ENCODE results near the gene SDK1. TPM values are rescaled to one million over a fixed set of nuclear protein-coding genes. Genes with fewer than 3 reads are reported as not detected.

SDK1 gene
- total RNA-seq, 2 donors from 2014 or later: 19.8 to 32.4 TPM

DNA sequence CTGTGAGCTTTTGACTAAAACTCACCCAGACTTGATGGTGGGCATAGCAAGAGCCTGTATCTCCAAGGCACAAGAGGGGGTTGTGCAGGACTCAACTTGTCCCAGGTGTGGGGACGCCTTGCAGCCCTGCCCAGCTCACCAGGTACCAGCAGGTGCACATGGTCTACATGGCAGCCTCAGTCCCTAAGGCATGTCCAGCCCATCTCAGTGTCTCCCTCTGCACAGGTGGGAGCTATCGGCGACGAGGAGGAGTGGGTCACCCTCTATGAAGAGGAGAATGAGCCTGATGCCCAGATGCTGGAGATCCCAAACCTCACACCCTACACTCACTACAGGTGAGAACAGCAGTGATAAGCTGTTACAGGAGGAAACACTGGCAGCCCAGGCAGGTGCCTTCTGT is 809.4 kb downstream of the SDK1 start:
- Histone ChIP-seq H3K27me3 (no peaks in the 10 kb centered on the region), H3K4me1 (no peaks in the 10 kb centered on the region), H3K27ac (no peak overlapping the region), H3K9me3 (no peaks in the 10 kb centered on the region), H3K36me3 (replicated peaks in 1 of 2; ENCODE audit: insufficient read depth in 1 of 2, low read depth in 2 of 2) (peaks cover 0 to 3% of the 10 kb centered on the region in 2 donors), H3K4me3 (no peak overlapping the region)
- no peak for TF ChIP-seq POLR2A (IDR thresholded peaks at IDR 0.05)
- TF ChIP-seq, protein P1, sequence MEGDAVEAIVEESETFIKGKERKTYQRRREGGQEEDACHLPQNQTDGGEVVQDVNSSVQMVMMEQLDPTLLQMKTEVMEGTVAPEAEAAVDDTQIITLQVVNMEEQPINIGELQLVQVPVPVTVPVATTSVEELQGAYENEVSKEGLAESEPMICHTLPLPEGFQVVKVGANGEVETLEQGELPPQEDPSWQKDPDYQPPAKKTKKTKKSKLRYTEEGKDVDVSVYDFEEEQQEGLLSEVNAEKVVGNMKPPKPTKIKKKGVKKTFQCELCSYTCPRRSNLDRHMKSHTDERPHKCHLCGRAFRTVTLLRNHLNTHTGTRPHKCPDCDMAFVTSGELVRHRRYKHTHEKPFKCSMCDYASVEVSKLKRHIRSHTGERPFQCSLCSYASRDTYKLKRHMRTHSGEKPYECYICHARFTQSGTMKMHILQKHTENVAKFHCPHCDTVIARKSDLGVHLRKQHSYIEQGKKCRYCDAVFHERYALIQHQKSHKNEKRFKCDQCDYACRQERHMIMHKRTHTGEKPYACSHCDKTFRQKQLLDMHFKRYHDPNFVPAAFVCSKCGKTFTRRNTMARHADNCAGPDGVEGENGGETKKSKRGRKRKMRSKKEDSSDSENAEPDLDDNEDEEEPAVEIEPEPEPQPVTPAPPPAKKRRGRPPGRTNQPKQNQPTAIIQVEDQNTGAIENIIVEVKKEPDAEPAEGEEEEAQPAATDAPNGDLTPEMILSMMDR (IDR thresholded peaks at IDR 0.05): no peak
- intact Hi-C loops (cut with DNase I): no loop called here
- ATAC-seq: no peak
- 91 to 94% methylated on average over 4 of the region's 4 CpGs for WGBS, 2 donors
- DNase-seq: no peak

DNA sequence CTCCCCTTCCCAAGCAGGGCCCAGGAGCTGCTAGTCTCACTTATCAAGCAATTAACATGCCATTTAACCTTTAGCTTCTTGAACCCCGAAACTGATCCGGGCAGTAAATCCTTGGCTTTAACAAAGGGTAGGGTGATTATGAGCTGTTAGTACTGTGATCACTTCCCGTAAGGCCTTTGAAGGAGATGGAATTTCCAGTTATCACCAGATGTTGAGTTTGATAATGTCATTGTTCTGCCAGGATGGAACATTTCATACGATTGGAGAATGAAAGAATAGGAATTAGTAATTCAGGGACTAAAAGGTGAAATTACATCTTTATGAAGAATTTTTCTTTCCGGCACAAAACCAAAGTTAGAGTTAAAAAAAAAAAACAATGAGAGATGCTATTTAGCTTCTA is 810.1 kb downstream of the SDK1 start:
- intact Hi-C loops (cut with DNase I): no loop called here
- Histone ChIP-seq H3K27me3 (no peaks in the 10 kb centered on the region), H3K4me1 (no peaks in the 10 kb centered on the region), H3K9me3 (no peaks in the 10 kb centered on the region), H3K27ac (no peak overlapping the region), H3K36me3 (replicated peaks in 1 of 2; ENCODE audit: insufficient read depth in 1 of 2, low read depth in 2 of 2) (peaks cover 0 to 3% of the 10 kb centered on the region in 2 donors), H3K4me3 (no peak overlapping the region)
- TF ChIP-seq, protein P1 (IDR thresholded peaks at IDR 0.05): no peak
- TF ChIP-seq POLR2A (IDR thresholded peaks at IDR 0.05): no peak
- WGBS, 2 donors: 78 to 80% methylated on average over 5 of the region's 5 CpGs
- ATAC-seq (no peak), DNase-seq (no peak)

DNA sequence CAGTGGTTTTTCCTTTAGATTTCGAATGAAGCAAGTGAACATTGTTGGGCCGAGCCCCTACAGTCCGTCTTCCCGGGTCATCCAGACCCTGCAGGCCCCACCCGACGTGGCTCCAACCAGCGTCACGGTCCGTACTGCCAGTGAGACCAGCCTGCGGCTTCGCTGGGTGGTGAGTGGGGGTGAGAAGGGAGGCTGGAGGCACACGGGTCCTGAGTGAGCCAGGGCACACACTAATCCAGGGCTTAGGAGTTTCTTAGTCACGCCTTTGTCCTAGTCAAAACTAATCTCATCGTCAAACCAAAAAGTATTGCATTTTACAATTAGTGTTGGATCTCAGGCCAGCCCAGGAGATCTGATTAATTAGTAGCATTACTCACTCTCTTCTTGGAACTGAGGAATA is 812.2 kb downstream of the SDK1 start:
- H3K27ac ChIP-seq: no peak overlapping the region
- H3K4me1 ChIP-seq: no peaks in the 10 kb centered on the region
- 92 to 99% methylated on average over 11 to 14 of the region's 14 CpGs for WGBS, 2 donors
- intact Hi-C loops (cut with DNase I): no loop called here
- no peaks in the 10 kb centered on the region for H3K27me3 ChIP-seq
- no peak overlapping the region for H3K4me3 ChIP-seq
- ATAC-seq (no peak), DNase-seq (peak in 1 of 4 donors; percentile 2)
- no peaks in the 10 kb centered on the region for H3K9me3 ChIP-seq
- peaks cover 0 to 3% of the 10 kb centered on the region in 2 donors for H3K36me3 ChIP-seq (replicated peaks in 1 of 2; ENCODE audit: insufficient read depth in 1 of 2, low read depth in 2 of 2)
- TF ChIP-seq, protein P1 (IDR thresholded peaks at IDR 0.05): no peak
- TF ChIP-seq POLR2A (IDR thresholded peaks at IDR 0.05): no peak

DNA sequence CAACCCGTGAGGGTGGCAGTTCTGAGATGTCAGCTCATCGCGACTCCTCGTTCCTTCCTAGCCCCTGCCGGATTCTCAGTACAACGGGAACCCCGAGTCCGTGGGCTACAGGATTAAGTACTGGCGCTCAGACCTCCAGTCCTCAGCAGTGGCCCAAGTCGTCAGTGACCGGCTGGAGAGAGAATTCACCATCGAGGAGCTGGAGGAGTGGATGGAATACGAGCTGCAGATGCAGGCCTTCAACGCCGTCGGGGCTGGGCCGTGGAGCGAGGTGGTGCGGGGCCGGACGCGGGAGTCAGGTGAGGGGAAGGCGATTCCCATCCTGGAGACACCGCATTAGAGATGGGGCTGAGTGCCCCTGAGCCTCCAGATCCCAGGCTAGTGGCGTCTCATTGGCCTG is 812.9 kb downstream of the SDK1 start:
- H3K27ac ChIP-seq: no peak overlapping the region
- H3K36me3 ChIP-seq (replicated peaks in 1 of 2; ENCODE audit: insufficient read depth in 1 of 2, low read depth in 2 of 2): peaks cover 0 to 3% of the 10 kb centered on the region in 2 donors
- no peaks in the 10 kb centered on the region for H3K27me3 ChIP-seq
- no peaks in the 10 kb centered on the region for H3K4me1 ChIP-seq
- intact Hi-C loops (cut with DNase I): no loop called here
- no peaks in the 10 kb centered on the region for H3K9me3 ChIP-seq
- 95 to 96% methylated on average over 12 to 25 of the region's 25 CpGs for WGBS, 2 donors
- no peak overlapping the region for H3K4me3 ChIP-seq
- DNase-seq (peak in 1 of 4 donors; percentile 3), ATAC-seq (no peak)
- no peak for TF ChIP-seq POLR2A (IDR thresholded peaks at IDR 0.05)
- TF ChIP-seq, protein P1 (IDR thresholded peaks at IDR 0.05): no peak

DNA sequence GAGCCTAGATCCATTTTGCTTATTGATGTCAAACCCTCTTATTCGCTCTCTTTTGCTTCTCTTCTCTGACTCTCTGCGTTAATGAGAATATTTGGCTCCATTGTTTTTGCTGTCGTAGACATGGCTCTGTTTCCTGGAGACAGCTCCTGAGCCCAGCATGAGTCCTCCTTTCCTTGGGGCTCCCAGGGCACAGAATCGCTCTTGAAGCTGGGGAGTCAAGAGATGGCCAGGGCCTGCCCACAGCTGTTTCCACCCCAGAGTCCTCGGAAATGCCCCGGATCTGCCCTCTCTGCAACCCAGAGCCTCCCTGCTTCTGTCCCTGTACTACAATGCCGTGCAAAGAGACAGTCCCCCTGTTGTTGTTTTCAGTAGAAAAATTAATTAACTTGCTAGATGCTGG is 814.4 kb downstream of the SDK1 start:
- Histone ChIP-seq H3K4me1 (no peaks in the 10 kb centered on the region), H3K36me3 (replicated peaks in 1 of 2; ENCODE audit: insufficient read depth in 1 of 2, low read depth in 2 of 2) (peaks cover 0 to 3% of the 10 kb centered on the region in 2 donors), H3K9me3 (no peaks in the 10 kb centered on the region), H3K27me3 (no peaks in the 10 kb centered on the region), H3K27ac (no peak overlapping the region), H3K4me3 (no peak overlapping the region)
- intact Hi-C loops (cut with DNase I): no loop called here
- no peak for DNase-seq
- 91 to 94% methylated on average over 7 of the region's 7 CpGs for WGBS, 2 donors
- TF ChIP-seq, protein P1 (IDR thresholded peaks at IDR 0.05): no peak
- no peak for TF ChIP-seq POLR2A (IDR thresholded peaks at IDR 0.05)
- ATAC-seq: no peak

Measured in body of pancreas (tissue), 4 donors.